PC-9 (cell line): ENCODE results near the gene GNA12.

ENCODE experiments used
- CTCF ChIP-seq: fragments of 200-600 bp; sonication (generic); conservative IDR thresholded peaks from 2 replicates; pipeline ENCODE4 v1.6.1; 2017; ENCODE audit warnings: mixed run types, antibody characterized with exemption, mild to moderate bottlenecking, moderate library complexity
- EZH2 ChIP-seq: fragments of 200-600 bp; sonication (generic); IDR thresholded peaks from 2 replicates; pipeline ENCODE4 v1.8.0; 2017; ENCODE audit warnings: antibody characterized with exemption, low read depth

DNA sequence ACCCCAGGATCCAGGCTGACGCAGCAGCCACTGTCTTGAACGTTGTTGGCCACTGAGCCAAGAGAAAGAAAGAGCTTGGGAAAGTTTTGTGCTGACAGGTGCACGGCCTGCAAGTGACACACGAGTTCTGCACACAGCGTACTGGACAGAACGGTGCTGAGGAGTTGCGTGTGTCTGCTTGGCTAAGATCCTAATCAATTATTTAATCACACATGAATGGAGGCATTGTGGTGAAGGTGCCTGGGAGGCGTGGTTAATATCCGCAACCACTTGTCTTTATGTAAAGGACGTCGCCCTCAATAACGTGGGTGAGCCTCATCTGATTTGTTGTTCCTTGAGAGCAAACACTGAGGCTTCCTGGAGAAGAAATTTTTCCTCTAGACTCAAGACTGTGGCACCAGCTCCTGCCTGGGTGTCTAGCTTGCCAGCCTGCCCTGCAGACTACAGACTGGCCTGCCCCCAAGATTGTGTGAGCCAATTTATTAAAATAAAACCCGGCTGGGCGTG, 16.6 kb upstream of the GNA12 start:
- TF ChIP-seq CTCF (no peak), EZH2 (no peak)
